ENCODE data around the gene PTPRF. TPM values are rescaled to one million over a fixed set of nuclear protein-coding genes. Genes with fewer than 3 reads are reported as not detected.

Gene PTPRF
- total RNA-seq, 3 donors from 2014 or later (not counting 1 experiment from before 2014, with no cell fraction given): 0.12 to 1.9 TPM; not detected in 1

DNA sequence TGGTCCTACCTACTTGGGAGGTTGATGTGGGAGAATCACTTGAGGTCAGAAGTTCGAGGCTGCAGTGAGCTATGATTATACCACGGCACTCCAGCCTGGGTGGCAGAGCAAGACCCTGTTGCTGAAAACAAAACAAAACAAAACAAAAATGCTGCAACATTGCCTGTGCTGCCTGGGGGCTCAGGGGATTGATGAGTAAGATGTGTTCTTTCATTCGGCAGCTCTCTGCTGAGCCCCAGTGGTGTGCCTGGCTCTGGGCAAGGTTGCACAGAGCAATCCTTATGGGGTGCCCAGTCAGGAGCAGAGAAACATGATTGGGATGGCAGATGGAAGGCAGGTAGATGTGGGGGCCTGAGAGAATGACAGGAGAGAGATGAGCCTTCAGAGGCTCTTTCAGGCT is 90.7 kb downstream of the PTPRF start:
- Histone ChIP-seq H3K9me3 (ENCODE audit: control insufficient read depth, insufficient read depth, low read length) (no peaks in the 10 kb centered on the region), H3K27me3 (ENCODE audit: control insufficient read depth, insufficient read depth, low read length) (no peaks in the 10 kb centered on the region), H3K4me3 (ENCODE audit: low read length) (no peak overlapping the region), H3K4me1 (ENCODE audit: control insufficient read depth, insufficient read depth, low read length) (no peaks in the 10 kb centered on the region), H3K27ac (ENCODE audit: low read length) (no peak overlapping the region), H3K36me3 (ENCODE audit: control insufficient read depth, insufficient read depth, low read length) (no peaks in the 10 kb centered on the region)
- TF ChIP-seq, protein P1, sequence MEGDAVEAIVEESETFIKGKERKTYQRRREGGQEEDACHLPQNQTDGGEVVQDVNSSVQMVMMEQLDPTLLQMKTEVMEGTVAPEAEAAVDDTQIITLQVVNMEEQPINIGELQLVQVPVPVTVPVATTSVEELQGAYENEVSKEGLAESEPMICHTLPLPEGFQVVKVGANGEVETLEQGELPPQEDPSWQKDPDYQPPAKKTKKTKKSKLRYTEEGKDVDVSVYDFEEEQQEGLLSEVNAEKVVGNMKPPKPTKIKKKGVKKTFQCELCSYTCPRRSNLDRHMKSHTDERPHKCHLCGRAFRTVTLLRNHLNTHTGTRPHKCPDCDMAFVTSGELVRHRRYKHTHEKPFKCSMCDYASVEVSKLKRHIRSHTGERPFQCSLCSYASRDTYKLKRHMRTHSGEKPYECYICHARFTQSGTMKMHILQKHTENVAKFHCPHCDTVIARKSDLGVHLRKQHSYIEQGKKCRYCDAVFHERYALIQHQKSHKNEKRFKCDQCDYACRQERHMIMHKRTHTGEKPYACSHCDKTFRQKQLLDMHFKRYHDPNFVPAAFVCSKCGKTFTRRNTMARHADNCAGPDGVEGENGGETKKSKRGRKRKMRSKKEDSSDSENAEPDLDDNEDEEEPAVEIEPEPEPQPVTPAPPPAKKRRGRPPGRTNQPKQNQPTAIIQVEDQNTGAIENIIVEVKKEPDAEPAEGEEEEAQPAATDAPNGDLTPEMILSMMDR (IDR thresholded peaks at IDR 0.05): no peak
- Mint-ChIP-seq H3K4me1 (no peaks in the 10 kb centered on the region), H3K27me3 (ENCODE audit: low read depth in 2 of 2) (no peaks in the 10 kb centered on the region), H3K4me3 (no peak overlapping the region), H3K27ac (no peak overlapping the region), H3K36me3 (no peaks in the 10 kb centered on the region), H3K9me3 (no peaks in the 10 kb centered on the region)
- 75% methylated on average over 3 of the region's 3 CpGs for WGBS (ENCODE audit: insufficient coverage)
- intact Hi-C loops (cut with micrococcal nuclease): no loop called here
- ATAC-seq (no peak), DNase-seq (no peak)

GRCh38 chr1:43621861-43622260 is 91.2 kb downstream of the PTPRF start:
- Histone ChIP-seq H3K4me1 (ENCODE audit: control insufficient read depth, insufficient read depth, low read length) (no peaks in the 10 kb centered on the region), H3K36me3 (ENCODE audit: control insufficient read depth, insufficient read depth, low read length) (no peaks in the 10 kb centered on the region), H3K27ac (ENCODE audit: low read length) (no peak overlapping the region), H3K27me3 (ENCODE audit: control insufficient read depth, insufficient read depth, low read length) (no peaks in the 10 kb centered on the region), H3K4me3 (ENCODE audit: low read length) (no peak overlapping the region), H3K9me3 (ENCODE audit: control insufficient read depth, insufficient read depth, low read length) (no peaks in the 10 kb centered on the region)
- TF ChIP-seq, protein P1 (IDR thresholded peaks at IDR 0.05): no peak
- H3K36me3 Mint-ChIP-seq: no peaks in the 10 kb centered on the region
- intact Hi-C loops (cut with micrococcal nuclease): no loop called here
- no peaks in the 10 kb centered on the region for H3K4me1 Mint-ChIP-seq
- H3K27ac Mint-ChIP-seq: no peak overlapping the region
- DNase-seq (no peak), ATAC-seq (no peak)
- H3K9me3 Mint-ChIP-seq: no peaks in the 10 kb centered on the region
- no peaks in the 10 kb centered on the region for H3K27me3 Mint-ChIP-seq (ENCODE audit: low read depth in 2 of 2)
- WGBS (ENCODE audit: insufficient coverage): 87% methylated on average over 18 of the region's 18 CpGs
- no peak overlapping the region for H3K4me3 Mint-ChIP-seq

GRCh38 chr1:43622471-43622870 is 91.8 kb downstream of the PTPRF start:
- no peak overlapping the region for H3K27ac Mint-ChIP-seq
- Histone ChIP-seq H3K4me3 (ENCODE audit: low read length) (no peak overlapping the region), H3K27ac (ENCODE audit: low read length) (no peak overlapping the region), H3K27me3 (ENCODE audit: control insufficient read depth, insufficient read depth, low read length) (no peaks in the 10 kb centered on the region), H3K36me3 (ENCODE audit: control insufficient read depth, insufficient read depth, low read length) (no peaks in the 10 kb centered on the region), H3K9me3 (ENCODE audit: control insufficient read depth, insufficient read depth, low read length) (no peaks in the 10 kb centered on the region), H3K4me1 (ENCODE audit: control insufficient read depth, insufficient read depth, low read length) (no peaks in the 10 kb centered on the region)
- no peaks in the 10 kb centered on the region for H3K27me3 Mint-ChIP-seq (ENCODE audit: low read depth in 2 of 2)
- DNase-seq (no peak), ATAC-seq (no peak)
- H3K36me3 Mint-ChIP-seq: no peaks in the 10 kb centered on the region
- 80% methylated on average over 10 of the region's 10 CpGs for WGBS (ENCODE audit: insufficient coverage)
- H3K4me3 Mint-ChIP-seq: no peak overlapping the region
- no peaks in the 10 kb centered on the region for H3K4me1 Mint-ChIP-seq
- TF ChIP-seq, protein P1 (IDR thresholded peaks at IDR 0.05): no peak
- intact Hi-C loops (cut with micrococcal nuclease): no loop called here
- H3K9me3 Mint-ChIP-seq: no peaks in the 10 kb centered on the region
